ENCODE data around the gene SERINC2. TPM values are rescaled to one million over a fixed set of nuclear protein-coding genes. Genes with fewer than 3 reads are reported as not detected.

SERINC2 gene
- total and polyA plus RNA-seq, 10 of the 15 experiments (the other 5 are each of a cell fraction or from before 2014, with no cell fraction given): 0.02 to 9.4 (median 0.50) TPM

DNA sequence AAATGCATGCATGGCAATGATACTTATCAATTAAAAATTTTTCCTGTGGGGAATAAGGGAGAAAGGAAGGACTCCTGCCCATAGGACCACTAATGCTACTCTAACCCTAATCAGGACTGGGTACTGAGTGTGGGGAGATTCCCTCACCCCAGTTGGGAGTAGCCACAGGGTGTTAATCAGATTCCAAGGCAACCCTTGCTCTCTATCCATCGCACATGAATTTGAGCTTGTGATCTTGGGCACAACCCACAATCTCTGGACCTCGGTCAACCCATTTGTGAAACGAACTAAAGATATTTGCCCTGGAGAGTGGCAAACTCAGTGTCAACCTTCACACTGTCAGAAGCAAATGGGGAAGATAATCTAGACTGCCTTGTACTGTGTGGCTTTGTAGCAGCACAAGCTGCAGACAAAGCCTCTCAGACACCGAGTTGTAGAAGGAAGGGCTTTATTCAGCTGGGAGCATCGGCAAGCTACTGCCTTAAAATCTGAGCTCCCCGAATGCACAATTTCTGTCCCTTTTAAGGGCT is 69.5 kb downstream of the SERINC2 start (continued):
- TF ChIP-seq, protein P1, sequence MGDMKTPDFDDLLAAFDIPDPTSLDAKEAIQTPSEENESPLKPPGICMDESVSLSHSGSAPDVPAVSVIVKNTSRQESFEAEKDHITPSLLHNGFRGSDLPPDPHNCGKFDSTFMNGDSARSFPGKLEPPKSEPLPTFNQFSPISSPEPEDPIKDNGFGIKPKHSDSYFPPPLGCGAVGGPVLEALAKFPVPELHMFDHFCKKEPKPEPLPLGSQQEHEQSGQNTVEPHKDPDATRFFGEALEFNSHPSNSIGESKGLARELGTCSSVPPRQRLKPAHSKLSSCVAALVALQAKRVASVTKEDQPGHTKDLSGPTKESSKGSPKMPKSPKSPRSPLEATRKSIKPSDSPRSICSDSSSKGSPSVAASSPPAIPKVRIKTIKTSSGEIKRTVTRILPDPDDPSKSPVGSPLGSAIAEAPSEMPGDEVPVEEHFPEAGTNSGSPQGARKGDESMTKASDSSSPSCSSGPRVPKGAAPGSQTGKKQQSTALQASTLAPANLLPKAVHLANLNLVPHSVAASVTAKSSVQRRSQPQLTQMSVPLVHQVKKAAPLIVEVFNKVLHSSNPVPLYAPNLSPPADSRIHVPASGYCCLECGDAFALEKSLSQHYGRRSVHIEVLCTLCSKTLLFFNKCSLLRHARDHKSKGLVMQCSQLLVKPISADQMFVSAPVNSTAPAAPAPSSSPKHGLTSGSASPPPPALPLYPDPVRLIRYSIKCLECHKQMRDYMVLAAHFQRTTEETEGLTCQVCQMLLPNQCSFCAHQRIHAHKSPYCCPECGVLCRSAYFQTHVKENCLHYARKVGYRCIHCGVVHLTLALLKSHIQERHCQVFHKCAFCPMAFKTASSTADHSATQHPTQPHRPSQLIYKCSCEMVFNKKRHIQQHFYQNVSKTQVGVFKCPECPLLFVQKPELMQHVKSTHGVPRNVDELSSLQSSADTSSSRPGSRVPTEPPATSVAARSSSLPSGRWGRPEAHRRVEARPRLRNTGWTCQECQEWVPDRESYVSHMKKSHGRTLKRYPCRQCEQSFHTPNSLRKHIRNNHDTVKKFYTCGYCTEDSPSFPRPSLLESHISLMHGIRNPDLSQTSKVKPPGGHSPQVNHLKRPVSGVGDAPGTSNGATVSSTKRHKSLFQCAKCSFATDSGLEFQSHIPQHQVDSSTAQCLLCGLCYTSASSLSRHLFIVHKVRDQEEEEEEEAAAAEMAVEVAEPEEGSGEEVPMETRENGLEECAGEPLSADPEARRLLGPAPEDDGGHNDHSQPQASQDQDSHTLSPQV (IDR thresholded peaks at IDR 0.05): peak; percentile 19
- peak; percentile 54; the same call in 1 of the 2 replicates for TF ChIP-seq HDGF (IDR thresholded peaks at IDR 0.05)
- peak; percentile 18; the same call in 1 of the 2 replicates for TF ChIP-seq ZNF24 (IDR thresholded peaks at IDR 0.05)
- TF ChIP-seq YY1 (IDR thresholded peaks at IDR 0.05; ENCODE audit: low read depth, low read length): no peak
- TF ChIP-seq, protein P2, sequence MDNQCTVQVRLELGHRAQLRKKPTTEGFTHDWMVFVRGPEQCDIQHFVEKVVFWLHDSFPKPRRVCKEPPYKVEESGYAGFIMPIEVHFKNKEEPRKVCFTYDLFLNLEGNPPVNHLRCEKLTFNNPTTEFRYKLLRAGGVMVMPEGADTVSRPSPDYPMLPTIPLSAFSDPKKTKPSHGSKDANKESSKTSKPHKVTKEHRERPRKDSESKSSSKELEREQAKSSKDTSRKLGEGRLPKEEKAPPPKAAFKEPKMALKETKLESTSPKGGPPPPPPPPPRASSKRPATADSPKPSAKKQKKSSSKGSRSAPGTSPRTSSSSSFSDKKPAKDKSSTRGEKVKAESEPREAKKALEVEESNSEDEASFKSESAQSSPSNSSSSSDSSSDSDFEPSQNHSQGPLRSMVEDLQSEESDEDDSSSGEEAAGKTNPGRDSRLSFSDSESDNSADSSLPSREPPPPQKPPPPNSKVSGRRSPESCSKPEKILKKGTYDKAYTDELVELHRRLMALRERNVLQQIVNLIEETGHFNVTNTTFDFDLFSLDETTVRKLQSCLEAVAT (IDR thresholded peaks at IDR 0.05): peak; percentile 83
- TF ChIP-seq GATAD2B (conservative IDR thresholded peaks at IDR 0.05; ENCODE audit: low read depth): 0 out of 2 replicates have a peak, but pooled peaks have one; percentile 20
- TF ChIP-seq, protein P3, sequence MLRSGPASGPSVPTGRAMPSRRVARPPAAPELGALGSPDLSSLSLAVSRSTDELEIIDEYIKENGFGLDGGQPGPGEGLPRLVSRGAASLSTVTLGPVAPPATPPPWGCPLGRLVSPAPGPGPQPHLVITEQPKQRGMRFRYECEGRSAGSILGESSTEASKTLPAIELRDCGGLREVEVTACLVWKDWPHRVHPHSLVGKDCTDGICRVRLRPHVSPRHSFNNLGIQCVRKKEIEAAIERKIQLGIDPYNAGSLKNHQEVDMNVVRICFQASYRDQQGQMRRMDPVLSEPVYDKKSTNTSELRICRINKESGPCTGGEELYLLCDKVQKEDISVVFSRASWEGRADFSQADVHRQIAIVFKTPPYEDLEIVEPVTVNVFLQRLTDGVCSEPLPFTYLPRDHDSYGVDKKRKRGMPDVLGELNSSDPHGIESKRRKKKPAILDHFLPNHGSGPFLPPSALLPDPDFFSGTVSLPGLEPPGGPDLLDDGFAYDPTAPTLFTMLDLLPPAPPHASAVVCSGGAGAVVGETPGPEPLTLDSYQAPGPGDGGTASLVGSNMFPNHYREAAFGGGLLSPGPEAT (IDR thresholded peaks at IDR 0.05; ENCODE audit: low read depth): peak; percentile 27; the same call in 1 of the 2 replicates
- peak; percentile 71; the same call in 1 of the 2 replicates for TF ChIP-seq LARP7 (IDR thresholded peaks at IDR 0.05)
- no peak for TF ChIP-seq RCOR1 (conservative IDR thresholded peaks at IDR 0.05; ENCODE audit: low read depth, low read length)
- no peak for TF ChIP-seq EP300 (IDR thresholded peaks at IDR 0.05; ENCODE audit: borderline replicate concordance in 1 of 2, control insufficient read depth in 1 of 2, low read depth in 2 of 2, low read length in 2 of 2)
- TF ChIP-seq, protein P4, sequence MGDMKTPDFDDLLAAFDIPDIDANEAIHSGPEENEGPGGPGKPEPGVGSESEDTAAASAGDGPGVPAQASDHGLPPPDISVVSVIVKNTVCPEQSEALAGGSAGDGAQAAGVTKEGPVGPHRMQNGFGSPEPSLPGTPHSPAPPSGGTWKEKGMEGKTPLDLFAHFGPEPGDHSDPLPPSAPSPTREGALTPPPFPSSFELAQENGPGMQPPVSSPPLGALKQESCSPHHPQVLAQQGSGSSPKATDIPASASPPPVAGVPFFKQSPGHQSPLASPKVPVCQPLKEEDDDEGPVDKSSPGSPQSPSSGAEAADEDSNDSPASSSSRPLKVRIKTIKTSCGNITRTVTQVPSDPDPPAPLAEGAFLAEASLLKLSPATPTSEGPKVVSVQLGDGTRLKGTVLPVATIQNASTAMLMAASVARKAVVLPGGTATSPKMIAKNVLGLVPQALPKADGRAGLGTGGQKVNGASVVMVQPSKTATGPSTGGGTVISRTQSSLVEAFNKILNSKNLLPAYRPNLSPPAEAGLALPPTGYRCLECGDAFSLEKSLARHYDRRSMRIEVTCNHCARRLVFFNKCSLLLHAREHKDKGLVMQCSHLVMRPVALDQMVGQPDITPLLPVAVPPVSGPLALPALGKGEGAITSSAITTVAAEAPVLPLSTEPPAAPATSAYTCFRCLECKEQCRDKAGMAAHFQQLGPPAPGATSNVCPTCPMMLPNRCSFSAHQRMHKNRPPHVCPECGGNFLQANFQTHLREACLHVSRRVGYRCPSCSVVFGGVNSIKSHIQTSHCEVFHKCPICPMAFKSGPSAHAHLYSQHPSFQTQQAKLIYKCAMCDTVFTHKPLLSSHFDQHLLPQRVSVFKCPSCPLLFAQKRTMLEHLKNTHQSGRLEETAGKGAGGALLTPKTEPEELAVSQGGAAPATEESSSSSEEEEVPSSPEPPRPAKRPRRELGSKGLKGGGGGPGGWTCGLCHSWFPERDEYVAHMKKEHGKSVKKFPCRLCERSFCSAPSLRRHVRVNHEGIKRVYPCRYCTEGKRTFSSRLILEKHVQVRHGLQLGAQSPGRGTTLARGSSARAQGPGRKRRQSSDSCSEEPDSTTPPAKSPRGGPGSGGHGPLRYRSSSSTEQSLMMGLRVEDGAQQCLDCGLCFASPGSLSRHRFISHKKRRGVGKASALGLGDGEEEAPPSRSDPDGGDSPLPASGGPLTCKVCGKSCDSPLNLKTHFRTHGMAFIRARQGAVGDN (IDR thresholded peaks at IDR 0.05): peak; percentile 46
- no peak for TF ChIP-seq NR2C2 (IDR thresholded peaks at IDR 0.05; ENCODE audit: borderline replicate concordance, control insufficient read depth, insufficient read length, low read depth)
- TF ChIP-seq RB1 (IDR thresholded peaks at IDR 0.05; ENCODE audit: borderline replicate concordance): peak; percentile 45; the same call in 1 of the 2 replicates
- TF ChIP-seq POU2F2 (IDR thresholded peaks at IDR 0.05; ENCODE audit: borderline replicate concordance, low read depth, low read length): no peak
- 0 out of 2 replicates have a peak, but pooled peaks have one; percentile 37 for TF ChIP-seq CHD2 (IDR thresholded peaks at IDR 0.05; ENCODE audit: borderline replicate concordance, low read depth, low read length)
- TF ChIP-seq SMARCA5 (IDR thresholded peaks at IDR 0.05): peak; percentile 84; the same call in 1 of the 2 replicates
- TF ChIP-seq YBX1 (IDR thresholded peaks at IDR 0.05): 0 out of 2 replicates have a peak, but pooled peaks have one; percentile 43
- TF ChIP-seq IKZF1 (conservative IDR thresholded peaks at IDR 0.05): peak; percentile 18
